ENCODE results near the gene ING5.

Gene ING5

DNA sequence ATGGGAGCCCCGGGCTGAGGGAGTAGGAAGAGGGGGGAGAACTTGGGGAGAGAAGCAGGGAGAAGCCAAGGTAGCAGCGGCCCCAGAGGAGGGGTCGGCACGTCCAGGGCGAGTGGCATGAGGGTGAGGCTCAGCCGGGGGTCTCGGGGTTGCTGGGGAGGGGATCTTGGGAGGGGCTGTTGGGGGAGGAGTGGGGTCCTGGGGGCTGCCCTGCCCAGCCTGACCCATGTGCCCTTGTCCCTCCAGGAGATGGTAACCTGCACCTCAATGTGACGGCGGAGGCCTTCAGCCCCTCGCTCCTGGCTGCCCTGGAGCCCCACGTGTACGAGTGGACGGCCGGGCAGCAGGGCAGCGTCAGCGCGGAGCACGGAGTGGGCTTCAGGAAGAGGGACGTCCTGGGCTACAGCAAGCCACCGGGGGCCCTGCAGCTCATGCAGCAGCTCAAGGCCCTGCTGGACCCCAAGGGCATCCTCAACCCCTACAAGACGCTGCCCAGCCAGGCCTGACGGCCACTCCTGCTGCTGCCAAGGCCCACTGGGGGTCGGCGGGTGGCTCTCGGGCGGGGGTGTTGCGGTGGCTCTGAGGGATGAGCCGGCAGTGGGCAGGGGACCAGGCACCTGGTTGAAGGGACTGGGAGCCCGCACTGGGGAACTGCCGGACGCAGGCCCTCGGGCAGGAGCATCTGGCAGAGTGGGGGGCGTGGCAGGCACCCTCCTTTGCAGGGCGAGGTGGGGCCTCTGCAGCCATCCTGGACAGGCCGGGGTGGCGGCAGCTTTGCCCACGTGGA lies 65.8 kb downstream of the ING5 start:
- in situ Hi-C loops (cut with HindIII; ENCODE audit: low sequenced_read_pairs) = no loop called here
- no peak for DNase-seq (ENCODE audit: low read depth)
- TF ChIP-seq, protein P1, sequence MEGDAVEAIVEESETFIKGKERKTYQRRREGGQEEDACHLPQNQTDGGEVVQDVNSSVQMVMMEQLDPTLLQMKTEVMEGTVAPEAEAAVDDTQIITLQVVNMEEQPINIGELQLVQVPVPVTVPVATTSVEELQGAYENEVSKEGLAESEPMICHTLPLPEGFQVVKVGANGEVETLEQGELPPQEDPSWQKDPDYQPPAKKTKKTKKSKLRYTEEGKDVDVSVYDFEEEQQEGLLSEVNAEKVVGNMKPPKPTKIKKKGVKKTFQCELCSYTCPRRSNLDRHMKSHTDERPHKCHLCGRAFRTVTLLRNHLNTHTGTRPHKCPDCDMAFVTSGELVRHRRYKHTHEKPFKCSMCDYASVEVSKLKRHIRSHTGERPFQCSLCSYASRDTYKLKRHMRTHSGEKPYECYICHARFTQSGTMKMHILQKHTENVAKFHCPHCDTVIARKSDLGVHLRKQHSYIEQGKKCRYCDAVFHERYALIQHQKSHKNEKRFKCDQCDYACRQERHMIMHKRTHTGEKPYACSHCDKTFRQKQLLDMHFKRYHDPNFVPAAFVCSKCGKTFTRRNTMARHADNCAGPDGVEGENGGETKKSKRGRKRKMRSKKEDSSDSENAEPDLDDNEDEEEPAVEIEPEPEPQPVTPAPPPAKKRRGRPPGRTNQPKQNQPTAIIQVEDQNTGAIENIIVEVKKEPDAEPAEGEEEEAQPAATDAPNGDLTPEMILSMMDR (IDR thresholded peaks at IDR 0.05; ENCODE audit: low read depth, low read length, missing control alignments) = no peak
- H3K4me3 ChIP-seq (ENCODE audit: low read depth, low read length) = no peak overlapping the region

DNA sequence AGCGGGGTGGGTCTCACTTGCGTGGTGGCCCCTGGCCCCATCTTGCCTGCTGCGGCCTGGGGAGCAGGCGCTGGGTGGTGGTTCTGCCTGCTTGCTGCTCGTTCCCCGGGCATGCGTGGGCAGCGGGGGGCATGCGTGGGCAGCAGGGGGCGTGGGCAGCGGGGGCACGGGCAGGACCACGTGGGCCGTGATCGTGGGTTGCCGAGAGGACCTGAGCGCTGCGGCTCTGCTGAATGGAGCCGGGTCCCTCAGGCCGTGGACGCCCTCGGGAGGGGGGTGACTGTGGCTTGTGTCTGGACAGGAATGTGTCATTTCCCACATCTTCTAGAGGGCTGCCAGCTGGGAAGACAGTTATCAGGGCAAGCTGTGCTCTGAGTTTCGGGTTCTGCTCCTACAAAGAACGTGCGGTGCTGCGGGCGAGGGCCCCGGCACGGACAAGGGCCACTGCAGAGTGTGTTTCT lies 66.4 kb downstream of the ING5 start:
- no peak overlapping the region for H3K4me3 ChIP-seq (ENCODE audit: low read depth, low read length)
- TF ChIP-seq, protein P1 (IDR thresholded peaks at IDR 0.05; ENCODE audit: low read depth, low read length, missing control alignments) = no peak
- no peak for DNase-seq (ENCODE audit: low read depth)
- in situ Hi-C loops (cut with HindIII; ENCODE audit: low sequenced_read_pairs) = no loop called here

DNA sequence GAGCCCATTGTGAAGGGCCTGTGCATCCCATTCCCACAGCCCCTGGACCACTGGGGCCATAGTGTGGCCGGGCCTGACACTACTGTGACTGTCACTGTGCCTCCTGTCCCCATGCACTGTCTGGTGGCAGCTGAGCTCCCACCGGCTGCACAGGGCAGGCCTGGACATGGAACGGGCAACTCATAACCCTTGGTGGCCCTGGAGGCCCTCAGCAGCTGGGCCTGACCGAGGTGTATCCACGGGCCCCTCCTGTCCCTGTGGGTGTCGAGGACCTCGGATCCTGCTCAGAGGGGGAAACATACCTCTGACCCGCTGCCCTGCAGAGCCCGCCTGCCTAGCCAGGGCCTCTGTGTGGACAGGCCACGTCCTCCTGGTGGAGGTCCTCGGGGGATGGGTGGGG lies 67.0 kb downstream of the ING5 start:
- no peak for DNase-seq (ENCODE audit: low read depth)
- H3K4me3 ChIP-seq (ENCODE audit: low read depth, low read length) = no peak overlapping the region
- in situ Hi-C loops (cut with HindIII; ENCODE audit: low sequenced_read_pairs) = no loop called here
- TF ChIP-seq, protein P1 (IDR thresholded peaks at IDR 0.05; ENCODE audit: low read depth, low read length, missing control alignments) = no peak

DNA sequence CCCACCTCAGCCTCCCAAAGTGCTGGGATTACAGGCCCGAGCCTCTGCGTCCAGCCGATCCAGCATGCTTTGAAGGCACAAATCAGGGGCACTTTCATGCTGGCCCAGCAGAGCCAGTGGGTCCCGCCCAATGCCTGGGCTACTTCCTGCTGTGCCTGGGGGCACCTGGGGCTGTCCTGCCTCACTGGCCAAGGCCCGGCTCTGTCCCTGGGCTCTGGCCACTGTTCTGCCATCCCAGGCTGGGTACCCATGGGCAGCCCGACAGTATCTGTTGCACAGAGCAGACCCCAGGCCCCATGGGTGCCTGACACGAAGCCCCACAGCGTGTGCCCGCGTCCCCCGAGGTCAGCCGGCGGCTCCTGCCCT lies 68.0 kb downstream of the ING5 start:
- in situ Hi-C loops (cut with HindIII; ENCODE audit: low sequenced_read_pairs) = no loop called here
- no peak overlapping the region for H3K4me3 ChIP-seq (ENCODE audit: low read depth, low read length)
- no peak for DNase-seq (ENCODE audit: low read depth)
- TF ChIP-seq, protein P1 (IDR thresholded peaks at IDR 0.05; ENCODE audit: low read depth, low read length, missing control alignments) = no peak

DNA sequence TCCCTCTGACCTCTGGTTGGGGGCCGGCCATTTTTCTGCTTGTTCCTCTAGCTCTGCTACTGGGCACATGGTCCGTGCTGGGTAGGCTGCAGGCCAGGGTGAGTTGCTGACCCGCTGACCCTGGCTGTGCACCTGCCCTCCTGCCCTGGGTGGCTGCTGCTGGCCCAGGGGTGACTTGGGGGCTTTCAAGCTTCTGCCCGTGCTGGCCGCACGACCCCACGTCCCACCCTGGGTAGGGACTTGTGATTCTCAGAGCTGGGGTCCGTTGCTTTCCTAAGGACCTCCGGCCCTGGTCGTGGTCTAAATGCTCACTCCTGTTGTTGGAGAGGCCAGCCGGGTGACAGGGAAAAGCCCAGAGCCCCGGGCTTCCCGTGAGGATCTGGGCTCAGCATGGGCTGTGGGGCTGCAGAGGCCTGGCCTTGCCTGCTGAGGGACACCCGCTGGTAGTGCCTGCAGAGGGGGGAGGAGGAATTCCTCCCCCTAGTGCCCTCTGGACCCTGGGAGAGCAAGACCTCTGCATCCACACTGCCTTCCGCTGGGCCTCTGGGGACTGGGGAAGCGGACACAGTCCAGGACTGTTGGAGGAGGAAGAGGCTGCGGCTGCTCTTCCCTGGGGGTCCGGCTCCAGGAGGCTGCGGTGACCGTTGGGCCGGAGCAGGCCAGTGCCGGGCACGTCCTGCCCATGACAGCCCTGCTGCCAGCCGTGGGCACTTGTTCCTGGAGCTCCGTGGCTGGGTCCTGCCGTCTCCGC lies 68.5 kb downstream of the ING5 start:
- no peak overlapping the region for H3K4me3 ChIP-seq (ENCODE audit: low read depth, low read length)
- in situ Hi-C loops (cut with HindIII; ENCODE audit: low sequenced_read_pairs) = no loop called here
- TF ChIP-seq, protein P1 (IDR thresholded peaks at IDR 0.05; ENCODE audit: low read depth, low read length, missing control alignments) = no peak
- DNase-seq (ENCODE audit: low read depth) = no peak

DNA sequence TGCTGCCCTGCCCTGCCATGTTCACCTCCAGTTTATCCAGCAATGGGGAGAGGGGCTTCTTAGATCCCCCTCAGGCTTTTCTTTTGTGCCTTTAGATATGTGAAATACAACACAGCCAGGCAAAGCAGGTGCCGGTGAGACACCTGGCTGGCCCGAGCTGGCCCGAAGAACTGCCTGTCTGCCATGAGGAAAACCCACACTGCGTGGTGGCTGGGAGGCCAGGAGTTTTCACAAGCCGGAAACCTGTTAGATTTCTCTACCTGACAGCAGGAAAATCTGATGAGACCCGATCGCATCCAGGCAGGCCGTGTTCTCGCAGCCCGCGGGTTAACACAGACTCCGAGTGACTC lies 69.1 kb downstream of the ING5 start:
- no peak overlapping the region for H3K4me3 ChIP-seq (ENCODE audit: low read depth, low read length)
- DNase-seq (ENCODE audit: low read depth) = no peak
- TF ChIP-seq, protein P1 (IDR thresholded peaks at IDR 0.05; ENCODE audit: low read depth, low read length, missing control alignments) = no peak
- in situ Hi-C loops (cut with HindIII; ENCODE audit: low sequenced_read_pairs) = no loop called here
